ENCODE data around the gene NDUFAF2.

NDUFAF2 gene

GRCh38 chr5:61160497-61160896, 215.5 kb downstream of the NDUFAF2 start:
- no peak for DNase-seq
- no peak overlapping the region for H3K4me3 ChIP-seq (ENCODE audit: insufficient read depth, low read depth, low read length, poor library complexity, severe bottlenecking)
- H3K9me3 ChIP-seq (ENCODE audit: control insufficient read depth, low read length), result no peaks in the 10 kb centered on the region
- no peaks in the 10 kb centered on the region for H3K36me3 ChIP-seq (ENCODE audit: control insufficient read depth, insufficient read depth, low read length)
- no peaks in the 10 kb centered on the region for H3K4me1 ChIP-seq (ENCODE audit: control insufficient read depth, insufficient read depth, low read length, poor library complexity, severe bottlenecking)
- H3K27ac ChIP-seq (ENCODE audit: insufficient read depth, low read length, poor library complexity, severe bottlenecking), result no peak overlapping the region
- H3K27me3 ChIP-seq (replicated peaks; ENCODE audit: control insufficient read depth, insufficient read depth, low read length, poor library complexity, severe bottlenecking), result no peaks in the 10 kb centered on the region

GRCh38 chr5:61162010-61162831, 217.2 kb downstream of the NDUFAF2 start, which contains the start of gene SMIM15:
Gene SMIM15, minus strand, starts transcription at chr5:61162468. Its CDS starts 2,297 bp downstream, at chr5:61160171.
- Histone ChIP-seq H3K36me3 (ENCODE audit: control insufficient read depth, insufficient read depth, low read length) (no peaks in the 10 kb centered on the region), H3K4me3 (ENCODE audit: insufficient read depth, low read depth, low read length, poor library complexity, severe bottlenecking) (peak within 1 kb of the TSS; percentile 91), H3K9me3 (ENCODE audit: control insufficient read depth, low read length) (no peaks in the 10 kb centered on the region), H3K27ac (ENCODE audit: insufficient read depth, low read length, poor library complexity, severe bottlenecking) (peak within 1 kb of the TSS; percentile 64), H3K4me1 (ENCODE audit: control insufficient read depth, insufficient read depth, low read length, poor library complexity, severe bottlenecking) (no peaks in the 10 kb centered on the region), H3K27me3 (replicated peaks; ENCODE audit: control insufficient read depth, insufficient read depth, low read length, poor library complexity, severe bottlenecking) (no peaks in the 10 kb centered on the region)
- DNase-seq, result peak; percentile 63 to 67 (median 64)

GRCh38 chr5:61162832-61163567, 218.0 kb downstream of the NDUFAF2 start:
- DNase-seq, result no peak
- H3K4me1 ChIP-seq (ENCODE audit: control insufficient read depth, insufficient read depth, low read length, poor library complexity, severe bottlenecking), result no peaks in the 10 kb centered on the region
- no peaks in the 10 kb centered on the region for H3K27me3 ChIP-seq (replicated peaks; ENCODE audit: control insufficient read depth, insufficient read depth, low read length, poor library complexity, severe bottlenecking)
- H3K9me3 ChIP-seq (ENCODE audit: control insufficient read depth, low read length), result no peaks in the 10 kb centered on the region
- no peaks in the 10 kb centered on the region for H3K36me3 ChIP-seq (ENCODE audit: control insufficient read depth, insufficient read depth, low read length)
- peak overlapping the region; percentile 64 for H3K27ac ChIP-seq (ENCODE audit: insufficient read depth, low read length, poor library complexity, severe bottlenecking)
- H3K4me3 ChIP-seq (ENCODE audit: insufficient read depth, low read depth, low read length, poor library complexity, severe bottlenecking), result peak overlapping the region; percentile 91

- no peak for DNase-seq
Observed at GRCh38 chr5:61163905-61164304, 218.9 kb downstream of the NDUFAF2 start.

GRCh38 chr5:61167382-61167781, 222.4 kb downstream of the NDUFAF2 start:
- H3K27me3 ChIP-seq (replicated peaks; ENCODE audit: control insufficient read depth, insufficient read depth, low read length, poor library complexity, severe bottlenecking), result no peaks in the 10 kb centered on the region
- H3K4me1 ChIP-seq (ENCODE audit: control insufficient read depth, insufficient read depth, low read length, poor library complexity, severe bottlenecking), result no peaks in the 10 kb centered on the region
- no peak for DNase-seq
- no peaks in the 10 kb centered on the region for H3K9me3 ChIP-seq (ENCODE audit: control insufficient read depth, low read length)
- no peak overlapping the region for H3K4me3 ChIP-seq (ENCODE audit: insufficient read depth, low read depth, low read length, poor library complexity, severe bottlenecking)
- H3K36me3 ChIP-seq (ENCODE audit: control insufficient read depth, insufficient read depth, low read length), result no peaks in the 10 kb centered on the region
- H3K27ac ChIP-seq (ENCODE audit: insufficient read depth, low read length, poor library complexity, severe bottlenecking), result no peak overlapping the region

More at GRCh38 chr5:61163905-61164304, 218.9 kb downstream of the NDUFAF2 start:
- no peak overlapping the region for H3K4me3 ChIP-seq (ENCODE audit: insufficient read depth, low read depth, low read length, poor library complexity, severe bottlenecking)
- H3K9me3 ChIP-seq (ENCODE audit: control insufficient read depth, low read length), result no peaks in the 10 kb centered on the region
- H3K27me3 ChIP-seq (replicated peaks; ENCODE audit: control insufficient read depth, insufficient read depth, low read length, poor library complexity, severe bottlenecking), result no peaks in the 10 kb centered on the region
- no peak overlapping the region for H3K27ac ChIP-seq (ENCODE audit: insufficient read depth, low read length, poor library complexity, severe bottlenecking)
- no peaks in the 10 kb centered on the region for H3K4me1 ChIP-seq (ENCODE audit: control insufficient read depth, insufficient read depth, low read length, poor library complexity, severe bottlenecking)
- no peaks in the 10 kb centered on the region for H3K36me3 ChIP-seq (ENCODE audit: control insufficient read depth, insufficient read depth, low read length)

GRCh38 chr5:61168951-61169350, 223.9 kb downstream of the NDUFAF2 start:
- no peaks in the 10 kb centered on the region for H3K9me3 ChIP-seq (ENCODE audit: control insufficient read depth, low read length)
- H3K36me3 ChIP-seq (ENCODE audit: control insufficient read depth, insufficient read depth, low read length), result no peaks in the 10 kb centered on the region
- H3K4me1 ChIP-seq (ENCODE audit: control insufficient read depth, insufficient read depth, low read length, poor library complexity, severe bottlenecking), result no peaks in the 10 kb centered on the region
- H3K4me3 ChIP-seq (ENCODE audit: insufficient read depth, low read depth, low read length, poor library complexity, severe bottlenecking), result no peak overlapping the region
- H3K27me3 ChIP-seq (replicated peaks; ENCODE audit: control insufficient read depth, insufficient read depth, low read length, poor library complexity, severe bottlenecking), result no peaks in the 10 kb centered on the region
- no peak overlapping the region for H3K27ac ChIP-seq (ENCODE audit: insufficient read depth, low read length, poor library complexity, severe bottlenecking)
- DNase-seq, result no peak

- Histone ChIP-seq H3K4me3 (ENCODE audit: insufficient read depth, low read depth, low read length, poor library complexity, severe bottlenecking) (no peak overlapping the region), H3K4me1 (ENCODE audit: control insufficient read depth, insufficient read depth, low read length, poor library complexity, severe bottlenecking) (no peaks in the 10 kb centered on the region), H3K9me3 (ENCODE audit: control insufficient read depth, low read length) (no peaks in the 10 kb centered on the region), H3K36me3 (ENCODE audit: control insufficient read depth, insufficient read depth, low read length) (no peaks in the 10 kb centered on the region), H3K27ac (ENCODE audit: insufficient read depth, low read length, poor library complexity, severe bottlenecking) (no peak overlapping the region), H3K27me3 (replicated peaks; ENCODE audit: control insufficient read depth, insufficient read depth, low read length, poor library complexity, severe bottlenecking) (no peaks in the 10 kb centered on the region)
- no peak for DNase-seq
Observed at GRCh38 chr5:61171479-61171878, 226.5 kb downstream of the NDUFAF2 start.

- Histone ChIP-seq H3K27ac (ENCODE audit: insufficient read depth, low read length, poor library complexity, severe bottlenecking) (no peak overlapping the region), H3K4me1 (ENCODE audit: control insufficient read depth, insufficient read depth, low read length, poor library complexity, severe bottlenecking) (no peaks in the 10 kb centered on the region), H3K9me3 (ENCODE audit: control insufficient read depth, low read length) (no peaks in the 10 kb centered on the region), H3K36me3 (ENCODE audit: control insufficient read depth, insufficient read depth, low read length) (no peaks in the 10 kb centered on the region), H3K27me3 (replicated peaks; ENCODE audit: control insufficient read depth, insufficient read depth, low read length, poor library complexity, severe bottlenecking) (no peaks in the 10 kb centered on the region), H3K4me3 (ENCODE audit: insufficient read depth, low read depth, low read length, poor library complexity, severe bottlenecking) (no peak overlapping the region)
- DNase-seq, result no peak
Observed at GRCh38 chr5:61176631-61177030, 231.6 kb downstream of the NDUFAF2 start.

GRCh38 chr5:61177070-61177469, 232.1 kb downstream of the NDUFAF2 start:
- no peaks in the 10 kb centered on the region for H3K9me3 ChIP-seq (ENCODE audit: control insufficient read depth, low read length)
- DNase-seq, result no peak
- no peak overlapping the region for H3K27ac ChIP-seq (ENCODE audit: insufficient read depth, low read length, poor library complexity, severe bottlenecking)
- H3K4me3 ChIP-seq (ENCODE audit: insufficient read depth, low read depth, low read length, poor library complexity, severe bottlenecking), result no peak overlapping the region
- H3K36me3 ChIP-seq (ENCODE audit: control insufficient read depth, insufficient read depth, low read length), result no peaks in the 10 kb centered on the region
- no peaks in the 10 kb centered on the region for H3K27me3 ChIP-seq (replicated peaks; ENCODE audit: control insufficient read depth, insufficient read depth, low read length, poor library complexity, severe bottlenecking)
- no peaks in the 10 kb centered on the region for H3K4me1 ChIP-seq (ENCODE audit: control insufficient read depth, insufficient read depth, low read length, poor library complexity, severe bottlenecking)

- Histone ChIP-seq H3K27me3 (replicated peaks; ENCODE audit: control insufficient read depth, insufficient read depth, low read length, poor library complexity, severe bottlenecking) (no peaks in the 10 kb centered on the region), H3K4me3 (ENCODE audit: insufficient read depth, low read depth, low read length, poor library complexity, severe bottlenecking) (no peak overlapping the region), H3K27ac (ENCODE audit: insufficient read depth, low read length, poor library complexity, severe bottlenecking) (no peak overlapping the region), H3K36me3 (ENCODE audit: control insufficient read depth, insufficient read depth, low read length) (no peaks in the 10 kb centered on the region), H3K4me1 (ENCODE audit: control insufficient read depth, insufficient read depth, low read length, poor library complexity, severe bottlenecking) (no peaks in the 10 kb centered on the region), H3K9me3 (ENCODE audit: control insufficient read depth, low read length) (no peaks in the 10 kb centered on the region)
- DNase-seq, result no peak
Observed at GRCh38 chr5:61177716-61178115, 232.7 kb downstream of the NDUFAF2 start.

All from effector memory CD4-positive, alpha-beta T cell (primary cell).